ENCODE data around the gene COA1. TPM values are rescaled to one million over a fixed set of nuclear protein-coding genes. Genes with fewer than 3 reads are reported as not detected.

COA1 gene
- polyA plus RNA-seq, 2 of the 4 experiments (the other 2 are of a cell fraction): 57.5 to 91.4 TPM

GRCh38 chr7:43589728-43590127, 139.6 kb downstream of the COA1 start:
- H3K27ac ChIP-seq: no peak overlapping the region
- H3K4me2 ChIP-seq: no peak overlapping the region
- DNase-seq (ENCODE audit: low read depth in 1 of 2, low spot score in 1 of 2) (no peak), FAIRE-seq (no peak), ATAC-seq (no peak)
- no peaks in the 10 kb centered on the region for H3K9me3 ChIP-seq
- peaks cover 72% of the 10 kb centered on the region for H3K4me1 ChIP-seq
- no peak overlapping the region for H3K4me3 ChIP-seq
- ChIA-PET CTCF (interaction anchor here (1.6 kb wide), 1 partner anchor 110 kb away, joined by 5 read pairs; no protein-coding TSS in a partner anchor), POLR2A (no interaction called here)
- 97% methylated on average over 3 of the region's 3 CpGs for WGBS (ENCODE audit: missing lambda C conversion rate)
- TF ChIP-seq FOSB (CRISPR knock-in tag; IDR thresholded peaks at IDR 0.05): no peak
- TF ChIP-seq MAZ (IDR thresholded peaks at IDR 0.05; ENCODE audit: borderline replicate concordance, low read depth, low read length): no peak
- TF ChIP-seq JUN (IDR thresholded peaks at IDR 0.05): no peak

Other genes with a start within 250 kb of the COA1 start
- 20.2 and 27.3 TPM in 2 replicates for gene STK17A, start 146.4 kb downstream of the COA1 start, polyA plus RNA-seq (2011; rRNA removed)
- gene STK17A, start 146.4 kb downstream of the COA1 start, polyA plus RNA-seq (2017; fragmentation: RNase III; extraction: RNeasy Plus Mini Kit Qiagen cat#74134 plus additional on column Dnase treatment): 40.4 to 47.5 TPM (median 45.6 TPM) in 3 replicates
- gene BLVRA, start 29.2 kb upstream of the COA1 start, polyA plus RNA-seq (2011; rRNA removed): 71.3 and 85.4 TPM in 2 replicates
- gene BLVRA, start 29.2 kb upstream of the COA1 start, polyA plus RNA-seq (2017; fragmentation: RNase III; extraction: RNeasy Plus Mini Kit Qiagen cat#74134 plus additional on column Dnase treatment): 65.2 to 76.5 TPM (median 68.5 TPM) in 3 replicates
- gene MRPS24, start 140.0 kb upstream of the COA1 start, polyA plus RNA-seq (2011; rRNA removed): 170 and 217 TPM in 2 replicates
- 219 to 232 TPM (median 226 TPM) in 3 replicates for gene MRPS24, start 140.0 kb upstream of the COA1 start, polyA plus RNA-seq (2017; fragmentation: RNase III; extraction: RNeasy Plus Mini Kit Qiagen cat#74134 plus additional on column Dnase treatment)
- gene URGCP, start 177.1 kb upstream of the COA1 start, polyA plus RNA-seq (2011; rRNA removed): 20.2 and 26.8 TPM in 2 replicates
- 18.7 to 19.8 TPM (median 19.7 TPM) in 3 replicates for gene URGCP, start 177.1 kb upstream of the COA1 start, polyA plus RNA-seq (2017; fragmentation: RNase III; extraction: RNeasy Plus Mini Kit Qiagen cat#74134 plus additional on column Dnase treatment)
- gene UBE2D4, start 196.9 kb upstream of the COA1 start, polyA plus RNA-seq (2011; rRNA removed): 14.0 and 17.6 TPM in 2 replicates
- gene UBE2D4, start 196.9 kb upstream of the COA1 start, polyA plus RNA-seq (2017; fragmentation: RNase III; extraction: RNeasy Plus Mini Kit Qiagen cat#74134 plus additional on column Dnase treatment): 7.9 to 9.0 TPM (median 8.4 TPM) in 3 replicates

All from A549 (cell line).